Measurements from ENCODE around the gene SLC25A11. TPM values are rescaled to one million over a fixed set of nuclear protein-coding genes. Genes with fewer than 3 reads are reported as not detected.

The SLC25A11 gene
- total RNA-seq, 1 experiment from 2014 or later = 75.1 TPM

DNA sequence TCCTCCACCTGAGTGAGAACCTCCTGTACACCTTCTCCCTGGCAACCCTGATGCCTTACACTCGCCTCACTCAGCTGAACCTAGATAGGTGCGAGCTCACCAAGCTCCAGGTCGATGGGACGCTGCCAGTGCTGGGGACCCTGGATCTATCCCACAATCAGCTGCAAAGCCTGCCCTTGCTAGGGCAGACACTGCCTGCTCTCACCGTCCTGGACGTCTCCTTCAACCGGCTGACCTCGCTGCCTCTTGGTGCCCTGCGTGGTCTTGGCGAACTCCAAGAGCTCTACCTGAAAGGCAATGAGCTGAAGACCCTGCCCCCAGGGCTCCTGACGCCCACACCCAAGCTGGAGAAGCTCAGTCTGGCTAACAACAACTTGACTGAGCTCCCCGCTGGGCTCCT, 7.1 kb downstream of the SLC25A11 start:
- RAD21 ChIA-PET (ENCODE audit: low non-redundant PET in 1 of 2, low total read pairs in 2 of 2, uncharacterized antibody in 2 of 2, unreplicated experiment in 2 of 2) = no interaction called here
- H3K4me3 ChIP-seq (replicated peaks in 1 of 2; ENCODE audit: low read depth in 1 of 2, low read length in 2 of 2) = no peak overlapping the region
- POLR2A ChIA-PET = no interaction called here
- intact Hi-C loops (cut with micrococcal nuclease) = no loop called here
- no peaks in the 10 kb centered on the region for H4K20me1 ChIP-seq (ENCODE audit: insufficient read depth)
- CTCF ChIA-PET = no interaction called here
- H3K27me3 ChIP-seq (ENCODE audit: insufficient read depth, low read length) = no peaks in the 10 kb centered on the region
- H3K36me3 ChIP-seq (ENCODE audit: control insufficient read depth in 1 of 2, insufficient read depth in 2 of 2, low read length in 2 of 2) = peaks cover 0 to 9% of the 10 kb centered on the region in 2 experiments; a peak in 1 of 4 replicates
- H3K9ac ChIP-seq (ENCODE audit: low read length) = no peak overlapping the region
- no peak overlapping the region for H2AFZ ChIP-seq (ENCODE audit: low read depth, low read length, poor library complexity, severe bottlenecking)
- no peaks in the 10 kb centered on the region for H3K9me2 ChIP-seq (ENCODE audit: insufficient read depth)
- ATAC-seq (no peak), DNase-seq (ENCODE audit: low read depth, low spot score) (no peak)
- TF ChIP-seq EGR1 (IDR thresholded peaks at IDR 0.05; ENCODE audit: low read depth) = no peak
- no peak overlapping the region for H3K4me2 ChIP-seq (ENCODE audit: low read length)
- H3K9me3 ChIP-seq (ENCODE audit: control insufficient read depth in 1 of 2, insufficient read depth in 1 of 2, low read depth in 1 of 2, low read length in 2 of 2) = no peaks in the 10 kb centered on the region
- H3K4me1 ChIP-seq (ENCODE audit: control insufficient read depth in 1 of 2, insufficient read depth in 2 of 2, low read length in 2 of 2) = peaks cover 8 to 9% of the 10 kb centered on the region in 2 experiments
- H3K27ac ChIP-seq (ENCODE audit: low read depth, low read length) = no peak overlapping the region
- peaks cover 2% of the 10 kb centered on the region; the same call in 1 of the 2 replicates for H3K79me2 ChIP-seq (ENCODE audit: insufficient read depth, low read length)
- no TSS peak for BruUV-seq (replicated peaks)

DNA sequence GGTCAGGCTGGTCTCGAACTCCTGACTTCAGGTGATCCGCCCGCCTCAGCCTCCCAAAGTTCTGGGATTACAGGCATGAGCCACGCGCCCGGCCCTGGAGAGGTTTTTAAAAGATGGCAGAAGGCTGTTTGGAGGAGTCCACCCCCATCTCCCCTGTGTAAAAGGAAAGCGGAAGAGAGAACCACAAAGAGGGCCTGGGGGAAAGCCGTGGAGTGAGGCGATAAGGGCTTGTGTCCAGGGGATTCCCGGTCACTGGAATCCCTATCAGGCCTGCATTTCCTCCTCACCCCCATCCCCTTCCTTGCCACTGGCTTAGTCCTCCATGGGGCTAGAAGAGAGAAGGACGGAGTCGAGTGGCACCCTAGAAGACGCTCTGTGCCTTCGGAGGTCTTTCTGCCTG, 7.9 kb downstream of the SLC25A11 start, which contains the start of gene GP1BA:
Gene GP1BA (plus strand): TSS at position 315 of the 400 bp plus-strand sequence. CDS start 328 bp downstream, outside the sequence.
- no peaks in the 10 kb centered on the region for H3K9me3 ChIP-seq (ENCODE audit: control insufficient read depth in 1 of 2, insufficient read depth in 1 of 2, low read depth in 1 of 2, low read length in 2 of 2)
- intact Hi-C loops (cut with micrococcal nuclease) = no loop called here
- CTCF ChIA-PET = no interaction called here
- no peak for TF ChIP-seq POLR2AphosphoS5 (IDR thresholded peaks at IDR 0.05; ENCODE audit: low read depth, low read length)
- TF ChIP-seq JUND (IDR thresholded peaks at IDR 0.05) = no peak
- TF ChIP-seq ELF1 (IDR thresholded peaks at IDR 0.05; ENCODE audit: borderline replicate concordance, low read depth) = no peak
- TF ChIP-seq SP1 (IDR thresholded peaks at IDR 0.05; ENCODE audit: low read depth) = no peak
- TF ChIP-seq, protein P1, sequence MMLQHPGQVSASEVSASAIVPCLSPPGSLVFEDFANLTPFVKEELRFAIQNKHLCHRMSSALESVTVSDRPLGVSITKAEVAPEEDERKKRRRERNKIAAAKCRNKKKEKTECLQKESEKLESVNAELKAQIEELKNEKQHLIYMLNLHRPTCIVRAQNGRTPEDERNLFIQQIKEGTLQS (IDR thresholded peaks at IDR 0.05) = no peak
- no peak for TF ChIP-seq SRF (IDR thresholded peaks at IDR 0.05; ENCODE audit: low read depth)
- TF ChIP-seq, protein P2, sequence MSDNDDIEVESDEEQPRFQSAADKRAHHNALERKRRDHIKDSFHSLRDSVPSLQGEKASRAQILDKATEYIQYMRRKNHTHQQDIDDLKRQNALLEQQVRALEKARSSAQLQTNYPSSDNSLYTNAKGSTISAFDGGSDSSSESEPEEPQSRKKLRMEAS (IDR thresholded peaks at IDR 0.05) = no peak
- TF ChIP-seq, protein P3, sequence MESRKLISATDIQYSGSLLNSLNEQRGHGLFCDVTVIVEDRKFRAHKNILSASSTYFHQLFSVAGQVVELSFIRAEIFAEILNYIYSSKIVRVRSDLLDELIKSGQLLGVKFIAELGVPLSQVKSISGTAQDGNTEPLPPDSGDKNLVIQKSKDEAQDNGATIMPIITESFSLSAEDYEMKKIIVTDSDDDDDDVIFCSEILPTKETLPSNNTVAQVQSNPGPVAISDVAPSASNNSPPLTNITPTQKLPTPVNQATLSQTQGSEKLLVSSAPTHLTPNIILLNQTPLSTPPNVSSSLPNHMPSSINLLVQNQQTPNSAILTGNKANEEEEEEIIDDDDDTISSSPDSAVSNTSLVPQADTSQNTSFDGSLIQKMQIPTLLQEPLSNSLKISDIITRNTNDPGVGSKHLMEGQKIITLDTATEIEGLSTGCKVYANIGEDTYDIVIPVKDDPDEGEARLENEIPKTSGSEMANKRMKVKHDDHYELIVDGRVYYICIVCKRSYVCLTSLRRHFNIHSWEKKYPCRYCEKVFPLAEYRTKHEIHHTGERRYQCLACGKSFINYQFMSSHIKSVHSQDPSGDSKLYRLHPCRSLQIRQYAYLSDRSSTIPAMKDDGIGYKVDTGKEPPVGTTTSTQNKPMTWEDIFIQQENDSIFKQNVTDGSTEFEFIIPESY (IDR thresholded peaks at IDR 0.05; ENCODE audit: extremely low read depth, insufficient replicate concordance, low read length) = no peak
- no peak for TF ChIP-seq ZFX (IDR thresholded peaks at IDR 0.05)
- no peak for TF ChIP-seq RAD21 (IDR thresholded peaks at IDR 0.05; ENCODE audit: low read depth)
- TF ChIP-seq SIN3A (IDR thresholded peaks at IDR 0.05; ENCODE audit: low read depth) = no peak
- TF ChIP-seq YY1 (IDR thresholded peaks at IDR 0.05; ENCODE audit: extremely low read depth, insufficient replicate concordance, low read depth, low read length) = no peak
- no peak for TF ChIP-seq TCF7L2 (IDR thresholded peaks at IDR 0.05; ENCODE audit: borderline replicate concordance, extremely low read depth, insufficient read depth, insufficient read length)
- TF ChIP-seq POLR2A (IDR thresholded peaks at IDR 0.05; ENCODE audit: borderline replicate concordance, extremely low read depth, insufficient read depth, insufficient read length) = no peak
- H3K9me2 ChIP-seq (ENCODE audit: insufficient read depth) = no peaks in the 10 kb centered on the region
- no peak within 1 kb of the TSS for H2AFZ ChIP-seq (ENCODE audit: low read depth, low read length, poor library complexity, severe bottlenecking)
- RAD21 ChIA-PET (ENCODE audit: low non-redundant PET in 1 of 2, low total read pairs in 2 of 2, uncharacterized antibody in 2 of 2, unreplicated experiment in 2 of 2) = no interaction called here
- no peaks in the 10 kb centered on the region for H4K20me1 ChIP-seq (ENCODE audit: insufficient read depth)
- H3K27me3 ChIP-seq (ENCODE audit: insufficient read depth, low read length) = no peaks in the 10 kb centered on the region
- ATAC-seq = no peak
- no TSS peak for BruUV-seq (replicated peaks)
- H3K9ac ChIP-seq (ENCODE audit: low read length) = no peak within 1 kb of the TSS
- peaks cover 0 to 3% of the 10 kb centered on the region in 2 experiments; a peak in 1 of 4 replicates for H3K36me3 ChIP-seq (ENCODE audit: control insufficient read depth in 1 of 2, insufficient read depth in 2 of 2, low read length in 2 of 2)
- H3K4me2 ChIP-seq (ENCODE audit: low read length) = no peak within 1 kb of the TSS
- no peak within 1 kb of the TSS for H3K4me3 ChIP-seq (replicated peaks in 1 of 2; ENCODE audit: low read depth in 1 of 2, low read length in 2 of 2)
- H3K4me1 ChIP-seq (ENCODE audit: control insufficient read depth in 1 of 2, insufficient read depth in 2 of 2, low read length in 2 of 2) = peaks cover 8 to 9% of the 10 kb centered on the region in 2 experiments
- POLR2A ChIA-PET = no interaction called here
- DNase-seq (ENCODE audit: low read depth, low spot score) = no peak
- H3K79me2 ChIP-seq (ENCODE audit: insufficient read depth, low read length) = no peaks in the 10 kb centered on the region; the same call in 1 of the 2 replicates
- no peak within 1 kb of the TSS for H3K27ac ChIP-seq (ENCODE audit: low read depth, low read length)
